ENCODE data around the gene RAB32.
A peak's percentile ranks its signal among the peaks of the same experiment; 100 is the strongest.

The RAB32 gene

GRCh38 chr6:146598772-146599405 is 55.3 kb downstream of the RAB32 start, which contains the start of gene ADGB (continued):
- no peak for TF ChIP-seq ZNF837 (tag by site-specific recombination; IDR thresholded peaks at IDR 0.05)
- no peak for TF ChIP-seq ZBTB49 (tag by site-specific recombination; IDR thresholded peaks at IDR 0.05; ENCODE audit: low read depth)
- no peak for TF ChIP-seq ZNF561 (tag by site-specific recombination; IDR thresholded peaks at IDR 0.05; ENCODE audit: borderline replicate concordance)
- peak; percentile 54; the same call in 1 of the 2 replicates for TF ChIP-seq ZNF449 (tag by site-specific recombination; IDR thresholded peaks at IDR 0.05)
- TF ChIP-seq AEBP2 (tag by site-specific recombination; IDR thresholded peaks at IDR 0.05; ENCODE audit: borderline replicate concordance): no peak

GRCh38 chr6:146601352-146601751 is 57.7 kb downstream of the RAB32 start:
- no peak overlapping the region for H3K27ac ChIP-seq (ENCODE audit: extremely low read depth, low read depth, low read length)
- TF ChIP-seq ZNF211 (tag by site-specific recombination; IDR thresholded peaks at IDR 0.05; ENCODE audit: low read depth): no peak
- no peak for TF ChIP-seq OVOL3 (tag by site-specific recombination; IDR thresholded peaks at IDR 0.05)
- TF ChIP-seq KLF10 (tag by site-specific recombination; IDR thresholded peaks at IDR 0.05): no peak
- no peak for TF ChIP-seq ZFP69B (tag by site-specific recombination; IDR thresholded peaks at IDR 0.05)
- no peak for TF ChIP-seq ZNF549 (tag by site-specific recombination; IDR thresholded peaks at IDR 0.05)
- TF ChIP-seq ZNF175 (tag by site-specific recombination; IDR thresholded peaks at IDR 0.05): no peak
- no peak for TF ChIP-seq ATF2 (tag by site-specific recombination; IDR thresholded peaks at IDR 0.05; ENCODE audit: low read depth)
- TF ChIP-seq ZBTB48 (tag by site-specific recombination; IDR thresholded peaks at IDR 0.05): no peak
- TF ChIP-seq ZNF362 (tag by site-specific recombination; IDR thresholded peaks at IDR 0.05): no peak
- no peak for TF ChIP-seq OSR2 (tag by site-specific recombination; IDR thresholded peaks at IDR 0.05)
- no peak for TF ChIP-seq ZNF341 (tag by site-specific recombination; IDR thresholded peaks at IDR 0.05; ENCODE audit: low read depth)
- no peak for TF ChIP-seq HOXA7 (CRISPR knock-in tag; IDR thresholded peaks at IDR 0.05; ENCODE audit: borderline replicate concordance)
- no peak for TF ChIP-seq ZNF747 (tag by site-specific recombination; IDR thresholded peaks at IDR 0.05)
- no peak for TF ChIP-seq WT1 (tag by site-specific recombination; IDR thresholded peaks at IDR 0.05)
- TF ChIP-seq MYNN (tag by site-specific recombination; IDR thresholded peaks at IDR 0.05; ENCODE audit: borderline replicate concordance): no peak
- TF ChIP-seq ZNF354C (tag by site-specific recombination; IDR thresholded peaks at IDR 0.05; ENCODE audit: borderline replicate concordance, low read depth): no peak
- TF ChIP-seq ZNF132 (tag by site-specific recombination; IDR thresholded peaks at IDR 0.05; ENCODE audit: borderline replicate concordance): no peak
- H3K9me3 ChIP-seq (ENCODE audit: control insufficient read depth, insufficient read depth, low read depth, low read length): no peaks in the 10 kb centered on the region
- CTCF ChIA-PET: interaction anchor here (0.7 kb wide), 1 partner anchor 388 kb away, joined by 4 read pairs; no protein-coding TSS in a partner anchor
- POLR2A ChIA-PET: no interaction called here
- H3K4me1 ChIP-seq (ENCODE audit: control insufficient read depth, insufficient read depth, low read length): no peaks in the 10 kb centered on the region
- H3K4me3 ChIP-seq (ENCODE audit: low read depth, low read length): no peak overlapping the region
- no peaks in the 10 kb centered on the region for H3K36me3 ChIP-seq (ENCODE audit: control insufficient read depth in 2 of 2, insufficient read depth in 1 of 2, low read length in 2 of 2)

Measured in HEK293 (cell line).